ENCODE measurements around the gene ZAR1L.

The ZAR1L gene

GRCh38 chr13:32323912-32324311, 8.7 kb upstream of the ZAR1L start:
- Histone ChIP-seq H3K4me3 (replicated peaks; ENCODE audit: insufficient read depth, low read length) (no peak overlapping the region), H3K27ac (replicated peaks) (no peak overlapping the region), H3K27me3 (ENCODE audit: insufficient read depth, poor library complexity, severe bottlenecking) (no peaks in the 10 kb centered on the region)
- no peak for DNase-seq (ENCODE audit: low read depth in 1 of 2, low spot score in 1 of 2)
- TF ChIP-seq CTCF (IDR thresholded peaks at IDR 0.05; ENCODE audit: insufficient read depth, low read length) (no peak), GABPA (IDR thresholded peaks at IDR 0.05; ENCODE audit: low read depth) (no peak), SPI1 (IDR thresholded peaks at IDR 0.05; ENCODE audit: borderline replicate concordance, low read depth) (no peak), REST (IDR thresholded peaks at IDR 0.05; ENCODE audit: insufficient replicate concordance, low read depth) (no peak), POLR2AphosphoS5 (IDR thresholded peaks at IDR 0.05; ENCODE audit: low read depth) (no peak)

GRCh38 chr13:32320528-32320927, 5.4 kb upstream of the ZAR1L start:
- TF ChIP-seq CTCF (IDR thresholded peaks at IDR 0.05; ENCODE audit: insufficient read depth, low read length) (no peak), REST (IDR thresholded peaks at IDR 0.05; ENCODE audit: insufficient replicate concordance, low read depth) (no peak), SPI1 (IDR thresholded peaks at IDR 0.05; ENCODE audit: borderline replicate concordance, low read depth) (no peak), POLR2AphosphoS5 (IDR thresholded peaks at IDR 0.05; ENCODE audit: low read depth) (no peak), GABPA (IDR thresholded peaks at IDR 0.05; ENCODE audit: low read depth) (no peak)
- Histone ChIP-seq H3K4me3 (replicated peaks; ENCODE audit: insufficient read depth, low read length) (no peak overlapping the region), H3K27ac (replicated peaks) (no peak overlapping the region), H3K27me3 (ENCODE audit: insufficient read depth, poor library complexity, severe bottlenecking) (no peaks in the 10 kb centered on the region)
- DNase-seq (ENCODE audit: low read depth in 1 of 2, low spot score in 1 of 2), result no peak

- no peak overlapping the region for H3K4me3 ChIP-seq (replicated peaks; ENCODE audit: insufficient read depth, low read length)
- no peak for DNase-seq (ENCODE audit: low read depth in 1 of 2, low spot score in 1 of 2)
- TF ChIP-seq CTCF (IDR thresholded peaks at IDR 0.05; ENCODE audit: insufficient read depth, low read length), result no peak
- peak; percentile 51; the same call in 1 of the 2 replicates for TF ChIP-seq SPI1 (IDR thresholded peaks at IDR 0.05; ENCODE audit: borderline replicate concordance, low read depth)
- no peak overlapping the region for H3K27ac ChIP-seq (replicated peaks)
- no peaks in the 10 kb centered on the region for H3K27me3 ChIP-seq (ENCODE audit: insufficient read depth, poor library complexity, severe bottlenecking)
Observed at GRCh38 chr13:32317716-32318465, 2.7 kb upstream of the ZAR1L start.

- no peak; the same call in 1 of the 2 replicates for TF ChIP-seq SPI1 (IDR thresholded peaks at IDR 0.05; ENCODE audit: borderline replicate concordance, low read depth)
- no peak for TF ChIP-seq GABPA (IDR thresholded peaks at IDR 0.05; ENCODE audit: low read depth)
- no peak for TF ChIP-seq CTCF (IDR thresholded peaks at IDR 0.05; ENCODE audit: insufficient read depth, low read length)
- TF ChIP-seq POLR2AphosphoS5 (IDR thresholded peaks at IDR 0.05; ENCODE audit: low read depth), result no peak
- TF ChIP-seq REST (IDR thresholded peaks at IDR 0.05; ENCODE audit: insufficient replicate concordance, low read depth), result no peak
Observed at GRCh38 chr13:32316501-32316900, 1.3 kb upstream of the ZAR1L start.

More at GRCh38 chr13:32316501-32316900, 1.3 kb upstream of the ZAR1L start:
- H3K27me3 ChIP-seq (ENCODE audit: insufficient read depth, poor library complexity, severe bottlenecking), result no peaks in the 10 kb centered on the region
- peak overlapping the region; percentile 96 for H3K27ac ChIP-seq (replicated peaks)
- DNase-seq (ENCODE audit: low read depth in 1 of 2, low spot score in 1 of 2), result no peak
- peak overlapping the region; percentile 55 for H3K4me3 ChIP-seq (replicated peaks; ENCODE audit: insufficient read depth, low read length)

Data from HL-60 (cell line).